ENCODE results near the gene FTH1.
"Not testable (repeated sequence)": the region's sequence is repeated elsewhere in the genome, so short reads cannot be mapped to it uniquely, and the experiment has no call there.

The FTH1 gene

DNA sequence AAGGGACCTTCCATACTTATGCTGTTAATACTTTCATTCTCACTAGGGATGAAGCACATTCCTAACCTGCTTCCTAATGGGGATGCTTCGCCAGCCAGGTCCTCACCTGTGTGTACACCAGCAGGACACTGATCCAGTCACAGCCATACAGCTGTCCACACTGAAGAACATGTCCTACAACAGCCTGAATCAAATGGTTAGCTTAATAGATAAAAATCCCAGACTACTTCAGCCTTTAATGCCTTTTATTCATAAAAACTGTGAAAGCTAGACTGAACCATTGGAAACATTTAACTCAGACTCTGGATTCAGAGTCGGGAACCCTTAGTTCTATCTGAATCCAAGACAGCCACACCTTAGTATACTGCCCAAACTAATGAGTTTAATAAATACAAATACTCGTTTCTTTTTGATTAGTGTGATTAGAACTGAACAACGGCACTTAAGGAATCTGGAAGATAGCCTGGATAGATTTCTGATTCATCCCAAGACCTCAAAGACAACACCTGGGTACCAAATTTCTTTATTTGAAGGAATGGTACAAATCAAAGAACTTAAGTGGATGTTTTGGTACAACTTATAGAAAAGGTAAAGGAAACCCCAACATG is 3.3 kb downstream of the FTH1 start:
- DNase-seq = no peak

DNA sequence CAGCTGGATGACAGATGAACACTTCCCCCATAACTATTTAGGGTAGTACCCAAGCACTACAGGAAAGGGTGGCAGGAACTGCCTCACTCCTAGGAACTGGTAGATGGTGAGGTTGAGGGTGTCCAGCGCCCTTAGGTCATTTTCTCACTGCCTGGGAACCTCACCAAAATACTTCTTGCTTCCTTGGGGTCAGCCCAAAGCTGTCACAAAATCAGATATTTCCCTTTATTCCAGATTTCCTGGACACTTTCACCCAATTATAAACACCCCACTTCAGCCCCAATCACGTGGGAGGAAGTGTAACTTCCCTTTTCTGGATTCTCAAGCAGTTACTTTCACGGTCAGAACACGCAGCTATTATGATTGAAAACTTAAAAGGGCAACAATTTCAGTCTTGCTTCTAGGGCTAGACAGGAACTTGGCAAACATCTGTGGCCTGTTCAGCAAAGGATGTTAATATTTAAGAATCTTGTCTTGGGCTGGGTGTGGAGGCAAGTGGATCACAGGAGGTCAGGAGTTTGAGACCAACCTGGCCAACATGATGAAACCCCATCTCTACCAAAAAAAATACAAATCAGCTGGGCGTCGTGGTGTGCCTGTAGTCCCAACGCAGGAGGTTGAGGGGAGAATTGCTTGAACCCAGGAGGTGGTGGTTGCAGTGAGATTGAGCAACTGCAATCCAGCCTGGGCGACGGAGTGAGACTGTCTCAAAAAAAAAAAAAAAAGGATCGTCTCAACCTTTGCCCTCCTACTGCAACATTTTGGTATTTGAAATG is 4.0 kb downstream of the FTH1 start:
- DNase-seq = peak in 4 of 56 donors; percentile 21 to 49 (median 38)

DNA sequence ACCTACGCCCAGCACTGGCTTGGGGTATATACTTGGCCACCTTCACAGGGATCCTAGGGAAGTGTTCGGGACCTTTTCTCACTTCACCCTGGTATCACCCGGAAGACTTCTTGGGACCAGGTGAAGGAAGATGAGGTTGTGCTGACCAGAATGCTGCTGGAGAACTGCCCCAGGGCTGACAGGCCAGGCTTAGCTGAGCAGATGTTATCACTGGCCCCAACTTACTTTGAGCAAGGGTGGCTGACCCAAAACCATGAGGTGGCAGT is 4.5 kb downstream of the FTH1 start:
- peak in 1 of 56 donors; percentile 29 for DNase-seq

DNA sequence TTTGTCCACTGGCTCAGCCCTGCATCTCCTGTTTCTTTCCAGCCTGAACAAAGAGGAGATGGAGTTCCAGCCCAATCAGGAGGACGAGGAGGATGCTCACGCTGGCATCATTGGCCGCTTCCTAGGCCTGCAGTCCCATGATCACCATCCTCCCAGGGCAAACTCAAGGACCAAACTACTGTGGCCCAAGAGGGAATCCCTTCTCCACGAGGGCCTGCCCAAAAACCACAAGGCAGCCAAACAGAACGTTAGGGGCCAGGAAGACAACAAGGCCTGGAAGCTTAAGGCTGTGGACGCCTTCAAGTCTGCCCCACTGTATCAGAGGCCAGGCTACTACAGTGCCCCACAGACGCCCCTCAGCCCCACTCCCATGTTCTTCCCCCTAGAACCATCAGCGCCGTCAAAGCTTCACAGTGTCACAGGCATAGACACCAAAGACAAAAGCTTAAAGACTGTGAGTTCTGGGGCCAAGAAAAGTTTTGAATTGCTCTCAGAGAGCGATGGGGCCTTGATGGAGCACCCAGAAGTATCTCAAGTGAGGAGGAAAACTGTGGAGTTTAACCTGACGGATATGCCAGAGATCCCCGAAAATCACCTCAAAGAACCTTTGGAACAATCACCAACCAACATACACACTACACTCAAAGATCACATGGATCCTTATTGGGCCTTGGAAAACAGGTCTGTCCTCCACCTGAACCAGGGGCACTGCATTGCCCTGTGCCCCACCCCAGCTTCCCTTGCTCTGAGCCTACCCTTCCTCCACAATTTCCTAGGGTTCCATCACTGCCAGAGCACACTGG is 5.0 kb downstream of the FTH1 start:
- DNase-seq = no peak

DNA sequence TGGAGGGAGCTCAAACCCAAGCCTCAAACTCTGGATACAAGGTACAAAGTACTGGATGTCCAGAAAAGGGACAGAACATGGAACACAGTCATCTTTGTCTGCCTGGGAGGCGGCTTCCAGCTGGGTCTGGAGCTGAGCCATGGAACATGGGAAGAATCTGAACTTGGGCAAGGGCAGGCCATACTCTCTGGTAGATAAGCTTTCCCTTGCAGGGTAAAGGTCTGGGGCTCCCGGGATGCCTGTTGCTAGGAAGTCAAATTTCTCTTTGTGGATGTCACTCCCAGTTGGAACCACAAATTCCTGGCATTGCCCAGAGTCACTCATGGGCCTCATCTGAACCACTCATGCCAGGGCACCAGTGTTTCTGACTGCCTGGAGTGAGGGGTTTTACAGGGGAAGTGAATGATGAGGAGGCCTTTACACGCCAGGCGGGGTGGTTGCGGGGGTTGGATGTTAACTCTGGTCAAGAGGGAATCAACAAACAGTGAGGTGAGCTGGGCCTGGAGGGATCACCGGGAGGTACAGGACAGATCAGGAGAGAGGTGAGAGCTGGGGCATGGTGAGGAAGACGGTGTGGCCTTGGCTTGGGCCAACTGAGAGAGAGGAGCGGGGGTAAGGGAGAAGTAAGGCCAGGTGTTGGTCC is 5.7 kb downstream of the FTH1 start:
- peak in 43 of 56 donors; percentile 21 to 86 (median 59) for DNase-seq

DNA sequence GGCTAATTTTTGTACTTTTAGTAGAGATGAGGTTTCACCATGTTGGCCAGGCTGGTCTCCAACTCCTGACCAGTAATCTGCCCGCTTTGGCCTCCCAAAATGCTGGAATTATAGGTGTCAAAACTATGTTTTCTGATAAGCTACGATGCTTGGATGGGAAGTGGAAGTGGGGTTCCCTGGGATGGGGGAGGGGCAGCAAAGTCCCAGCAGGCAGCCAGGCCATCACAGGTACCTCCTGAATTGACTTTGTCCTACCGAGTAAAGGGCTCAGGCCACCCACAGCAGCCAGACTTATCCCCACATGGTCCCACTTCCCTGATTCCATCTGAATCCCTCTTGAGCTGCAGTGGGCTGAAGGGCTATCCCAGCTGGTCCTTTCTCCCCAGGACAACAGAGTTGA is 6.9 kb downstream of the FTH1 start:
- DNase-seq = no peak

DNA sequence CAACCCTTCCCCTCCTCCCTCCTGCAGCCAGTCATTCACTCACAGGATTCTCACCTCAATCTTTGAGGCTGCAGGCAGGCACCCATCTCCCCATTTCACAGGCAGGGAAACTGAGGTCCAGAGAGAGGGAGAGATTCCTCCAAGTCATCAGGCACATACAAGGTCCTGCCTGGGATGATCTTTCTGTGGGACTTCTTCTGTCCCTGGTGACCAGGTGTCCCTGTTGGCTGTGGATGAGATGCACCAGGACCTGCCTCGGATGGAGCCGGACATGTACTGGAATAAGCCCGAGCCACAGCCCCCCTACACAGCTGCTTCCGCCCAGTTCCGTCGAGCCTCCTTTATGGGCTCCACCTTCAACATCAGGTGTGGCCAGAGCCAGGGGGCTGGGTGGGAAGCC is 7.8 kb downstream of the FTH1 start:
- no peak for DNase-seq

DNA sequence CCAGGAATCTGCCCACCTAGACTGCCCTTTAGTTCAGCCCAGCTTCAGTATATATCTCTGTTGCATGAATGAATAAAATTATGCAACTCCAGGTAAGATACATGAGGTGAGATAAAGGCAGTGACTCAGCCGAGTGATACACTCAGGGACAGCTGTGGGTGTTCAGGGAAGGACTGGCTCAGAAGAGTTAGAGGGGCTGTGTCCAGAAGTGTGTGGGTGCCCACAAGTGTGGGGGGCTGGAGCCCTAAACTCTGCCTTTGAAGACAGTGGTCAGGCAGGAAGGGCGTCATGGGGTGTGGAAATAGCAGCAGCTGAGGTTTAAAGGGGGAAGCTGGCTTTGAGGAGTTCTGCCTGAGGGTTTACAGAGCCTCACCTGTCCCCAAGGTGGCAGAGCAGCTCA is 8.3 kb downstream of the FTH1 start:
- no peak for DNase-seq

DNA sequence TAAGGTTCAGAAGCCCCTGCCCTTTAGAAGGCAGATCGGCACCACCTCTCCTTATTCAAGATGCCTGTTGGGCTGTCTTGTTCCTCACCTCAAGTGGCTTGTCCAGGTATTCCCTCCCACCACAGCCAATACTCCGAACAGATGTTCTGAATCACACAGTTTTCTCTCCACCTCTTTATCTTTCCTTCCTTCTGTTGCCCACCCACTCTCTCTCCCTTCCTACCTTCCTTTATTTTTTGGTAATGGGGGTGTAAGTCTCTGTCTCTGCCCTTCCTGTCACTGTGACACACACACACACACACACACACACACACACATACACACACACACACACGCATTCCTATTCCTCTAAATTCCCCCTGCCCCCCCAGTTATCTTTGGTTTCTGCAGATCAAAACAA is 8.8 kb downstream of the FTH1 start:
- DNase-seq = no peak

DNA sequence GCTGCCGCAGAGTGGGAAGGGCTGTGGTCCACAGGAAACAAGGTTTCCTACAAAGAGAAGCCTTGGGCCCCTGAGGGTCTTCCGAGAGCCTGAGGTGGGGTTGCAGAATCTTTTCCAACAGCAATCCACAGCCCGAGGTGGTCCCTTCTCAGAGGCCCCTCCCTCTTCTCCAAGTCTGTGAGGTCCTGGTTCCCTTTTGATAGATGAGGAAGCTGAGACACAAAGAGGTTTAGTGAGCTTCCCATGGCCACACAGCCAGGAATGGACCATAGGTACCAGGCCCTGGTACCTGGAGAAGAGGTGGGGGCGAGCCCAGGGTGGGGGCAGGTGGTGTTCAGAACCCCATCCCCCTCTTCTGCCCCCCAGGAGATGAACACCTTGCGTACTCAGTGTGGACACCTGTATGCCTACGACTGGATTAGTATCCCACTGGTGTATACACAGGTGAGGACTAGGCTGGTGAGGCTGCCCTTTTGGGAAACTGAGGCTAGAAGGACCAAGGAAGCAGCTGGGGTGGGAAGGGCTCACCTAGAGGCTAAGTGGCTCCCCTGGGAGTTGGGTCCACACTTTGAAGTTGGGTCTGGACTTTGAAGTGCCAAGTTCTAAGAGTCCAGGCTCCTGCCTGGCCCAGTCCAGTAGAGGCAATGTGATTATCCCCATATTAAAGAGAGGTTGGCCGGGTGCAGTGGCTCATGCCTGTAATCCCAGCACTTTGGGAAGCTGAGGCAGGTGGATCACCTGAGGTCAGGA is 10.2 kb downstream of the FTH1 start:
- no peak for DNase-seq

DNA sequence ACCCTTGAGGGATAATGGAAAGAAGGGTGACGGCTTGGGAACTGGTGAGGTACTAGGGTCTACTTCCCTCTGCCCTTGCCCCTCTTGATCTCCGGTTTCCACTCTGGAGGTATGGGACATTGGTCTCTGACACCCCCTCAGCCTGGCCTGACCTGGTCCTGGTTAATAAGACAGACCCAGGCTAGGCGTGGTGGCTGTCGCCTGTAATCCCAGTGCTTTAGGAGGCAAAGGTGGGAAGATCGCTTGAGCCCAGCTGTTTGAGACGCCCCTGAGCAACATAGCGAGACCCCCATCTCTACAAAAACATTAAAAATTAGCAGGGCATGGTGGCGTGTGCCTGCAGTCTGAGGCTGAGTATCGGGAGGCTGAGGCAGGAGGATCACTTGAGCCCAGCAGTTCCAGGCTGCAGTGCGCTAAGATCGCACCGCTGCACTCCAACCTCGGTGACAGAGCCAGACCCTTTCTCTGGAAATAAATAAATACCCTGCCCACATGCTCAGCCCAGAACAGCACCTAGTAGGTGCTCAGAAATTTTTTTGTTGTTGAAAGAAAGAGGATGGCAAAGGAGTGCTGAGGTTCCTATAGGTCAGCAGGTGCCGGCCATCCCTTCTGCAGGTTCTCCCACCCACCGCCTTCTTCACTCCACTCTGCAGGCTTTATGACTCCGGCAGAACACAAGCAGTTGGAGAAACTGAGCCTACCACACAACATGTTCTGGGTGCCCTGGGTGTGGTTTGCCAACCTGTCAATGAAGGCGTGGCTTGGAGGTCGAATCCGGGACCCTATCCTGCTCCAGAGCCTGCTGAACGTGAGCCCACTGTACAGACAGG is 11.0 kb downstream of the FTH1 start:
- no peak for DNase-seq

DNA sequence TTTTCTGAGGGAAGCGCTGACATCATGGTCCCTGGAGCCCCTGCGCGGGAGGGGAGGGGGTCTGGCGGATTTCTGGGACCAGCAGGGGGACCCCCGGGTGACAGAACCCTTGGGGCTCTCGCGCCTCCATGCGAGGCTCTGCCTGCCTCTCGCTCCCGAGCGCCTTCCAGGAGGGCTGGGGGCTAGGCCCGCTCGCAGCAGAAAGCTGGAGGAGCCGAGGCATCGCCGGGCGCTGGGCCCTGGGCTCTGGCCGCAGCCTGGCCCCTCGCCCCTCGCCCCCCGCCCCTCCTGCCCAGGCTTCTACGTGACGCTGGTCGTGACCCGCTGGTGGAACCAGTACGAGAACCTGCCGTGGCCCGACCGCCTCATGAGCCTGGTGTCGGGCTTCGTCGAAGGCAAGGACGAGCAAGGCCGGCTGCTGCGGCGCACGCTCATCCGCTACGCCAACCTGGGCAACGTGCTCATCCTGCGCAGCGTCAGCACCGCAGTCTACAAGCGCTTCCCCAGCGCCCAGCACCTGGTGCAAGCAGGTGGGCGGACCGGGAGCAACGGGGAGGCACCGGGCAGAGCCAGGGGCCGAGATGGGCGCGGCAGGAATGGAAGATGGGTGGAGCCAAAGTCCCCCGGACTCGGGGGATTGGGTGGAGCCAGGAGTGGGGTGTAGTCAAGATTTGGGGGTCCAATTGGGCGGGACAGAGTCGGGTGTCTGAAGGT is 11.9 kb downstream of the FTH1 start:
- DNase-seq = no peak

DNA sequence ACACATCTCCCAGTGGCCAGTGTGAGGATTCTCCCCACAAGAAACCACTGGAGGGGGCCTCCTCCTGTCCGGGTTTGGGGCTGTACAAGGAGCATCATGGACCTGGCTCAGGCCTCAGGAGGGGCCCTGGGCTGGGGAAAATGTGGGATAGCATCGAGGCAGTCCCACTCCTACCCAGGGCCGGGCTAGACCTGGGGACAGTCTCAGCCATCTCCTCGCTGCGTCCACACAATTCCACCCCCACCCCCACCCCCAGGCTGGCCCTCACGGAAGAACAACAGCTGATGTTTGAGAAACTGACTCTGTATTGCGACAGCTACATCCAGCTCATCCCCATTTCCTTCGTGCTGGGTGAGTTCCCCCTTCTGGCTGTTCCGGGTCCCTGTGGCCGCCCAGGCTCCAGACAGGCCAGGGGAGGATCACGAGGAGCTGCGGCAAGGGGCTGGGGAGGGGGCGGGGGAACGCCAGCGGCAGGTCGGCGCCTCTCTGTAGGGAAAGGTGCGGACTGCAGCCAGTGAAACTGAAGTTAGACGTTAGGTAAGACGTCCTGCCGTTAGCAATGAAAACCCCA is 12.5 kb downstream of the FTH1 start:
- DNase-seq = peak in 26 of 56 donors; percentile 26 to 69 (median 50)

DNA sequence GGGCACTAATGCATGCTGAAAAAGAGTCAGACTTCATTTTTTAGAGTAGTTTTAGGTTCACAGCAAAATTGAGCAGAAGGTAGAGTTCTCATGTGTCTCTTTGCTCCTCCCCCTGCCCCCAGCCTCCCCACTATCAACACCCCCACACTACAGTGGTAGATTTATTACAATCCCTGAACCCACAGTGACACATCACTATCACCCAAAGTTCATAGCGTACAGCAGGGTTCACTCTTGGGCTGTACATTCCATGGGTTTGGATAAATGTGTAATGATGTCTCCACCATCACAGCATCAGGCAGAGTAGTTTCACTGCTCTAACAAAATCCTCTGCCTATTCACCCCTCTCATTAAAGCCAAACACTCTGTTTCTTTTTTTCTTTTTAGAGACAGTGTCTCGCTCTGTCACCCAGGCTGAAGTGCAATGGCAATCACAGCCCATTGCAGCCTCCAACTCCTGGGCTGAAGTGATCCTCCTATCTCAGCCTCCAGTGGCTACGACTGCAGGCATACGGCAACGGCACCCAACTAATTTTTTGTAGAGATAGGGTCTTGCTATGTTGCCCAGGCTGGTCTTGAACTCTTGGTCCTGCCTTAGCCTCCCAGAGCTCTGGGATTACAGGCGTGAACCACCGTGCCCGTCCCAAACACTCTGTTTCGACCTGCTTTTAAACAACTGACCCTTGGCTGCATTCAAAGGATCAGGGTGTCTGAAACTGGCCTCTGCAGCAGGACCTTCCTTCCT is 13.2 kb downstream of the FTH1 start:
- no peak for DNase-seq

DNA sequence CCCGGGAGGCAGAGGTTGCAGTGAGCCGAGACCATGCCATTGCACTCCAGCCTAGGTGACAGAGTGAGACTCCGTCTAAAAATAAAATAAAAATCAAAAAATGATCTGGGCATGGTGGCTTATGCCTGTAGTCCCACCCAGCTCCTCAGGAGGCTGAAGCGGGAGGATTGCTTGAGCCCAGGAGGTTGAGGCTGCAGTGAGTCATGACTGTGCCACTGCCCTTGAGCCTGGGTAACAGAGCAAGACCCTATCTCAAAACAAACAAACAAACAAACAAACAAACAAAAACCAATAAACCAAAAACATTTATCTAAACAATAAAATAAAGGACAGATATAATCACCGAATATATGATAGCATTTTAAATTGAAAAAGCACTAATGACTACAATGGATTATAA is 13.8 kb downstream of the FTH1 start:
- not testable (repeated sequence) for DNase-seq

DNA sequence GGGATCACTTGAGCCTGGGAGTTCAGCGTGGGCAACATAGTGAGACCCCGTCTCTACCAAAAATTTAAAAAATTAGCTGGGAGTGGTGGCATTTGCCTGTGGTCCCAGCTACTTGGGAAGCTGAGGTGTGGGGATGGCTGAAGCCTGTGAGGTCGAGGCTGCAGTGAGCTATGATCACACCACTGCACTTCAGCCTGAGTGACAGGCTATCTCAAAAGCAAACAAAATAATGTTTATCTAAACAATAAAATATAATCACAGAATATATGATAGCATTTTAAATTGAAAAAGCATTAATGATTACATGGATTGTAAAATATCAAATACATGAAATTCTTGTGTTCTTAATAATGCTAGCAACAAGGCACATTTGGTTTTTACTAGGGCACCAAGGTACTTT is 14.6 kb downstream of the FTH1 start:
- no peak for DNase-seq

DNA sequence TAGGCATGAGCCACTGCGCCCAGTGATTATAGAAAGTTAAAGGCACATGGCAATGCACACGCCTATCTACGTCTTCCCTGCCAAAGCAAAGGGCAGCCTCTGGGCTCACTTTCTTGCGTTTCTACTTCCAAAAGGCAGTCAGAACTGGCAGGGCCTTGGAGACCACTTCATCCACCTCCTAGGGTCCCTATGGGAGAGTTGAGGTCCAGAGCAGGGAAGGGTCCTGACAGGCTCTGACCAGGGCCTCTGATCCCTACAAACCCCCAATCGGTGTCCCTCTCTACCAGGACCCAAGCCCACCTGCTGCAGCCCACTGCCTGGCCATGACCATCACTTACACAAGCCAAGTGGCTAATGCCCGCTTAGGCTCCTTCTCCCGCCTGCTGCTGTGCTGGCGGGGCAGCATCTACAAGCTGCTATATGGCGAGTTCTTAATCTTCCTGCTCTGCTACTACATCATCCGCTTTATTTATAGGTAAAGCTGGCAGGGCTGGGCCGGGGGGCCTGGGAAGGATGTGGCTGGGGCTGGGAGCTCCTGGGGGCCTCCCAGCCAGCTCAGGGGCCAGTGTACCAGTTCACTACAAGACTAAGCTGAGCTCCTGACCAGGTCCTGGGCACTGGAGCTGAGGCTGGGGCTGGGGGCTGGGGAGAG is 15.8 kb downstream of the FTH1 start:
- no peak for DNase-seq

DNA sequence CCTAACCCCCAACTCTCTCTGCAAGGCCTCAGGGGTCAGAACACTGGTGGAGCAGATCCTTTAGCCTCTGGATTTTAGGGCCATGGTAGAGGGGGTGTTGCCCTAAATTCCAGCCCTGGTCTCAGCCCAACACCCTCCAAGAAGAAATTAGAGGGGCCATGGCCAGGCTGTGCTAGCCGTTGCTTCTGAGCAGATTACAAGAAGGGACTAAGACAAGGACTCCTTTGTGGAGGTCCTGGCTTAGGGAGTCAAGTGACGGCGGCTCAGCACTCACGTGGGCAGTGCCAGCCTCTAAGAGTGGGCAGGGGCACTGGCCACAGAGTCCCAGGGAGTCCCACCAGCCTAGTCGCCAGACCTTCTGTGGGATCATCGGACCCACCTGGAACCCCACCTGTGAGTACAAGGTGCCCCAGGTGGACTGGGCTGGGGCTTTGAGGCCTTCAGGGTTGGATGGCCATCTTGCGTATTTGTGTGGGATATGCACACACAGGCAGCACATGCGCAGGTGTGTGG is 17.3 kb downstream of the FTH1 start, which contains the start of gene BEST1:
Gene BEST1 (plus strand): TSS at position 317 of the 513 bp plus-strand sequence. CDS start 1,456 bp downstream, outside the sequence.
- DNase-seq = peak in 42 of 56 donors; percentile 22 to 83 (median 65)

Measured in amygdala (tissue), 56 donors.